GM12892 (cell line): ENCODE results near the gene TMEM45A.

ENCODE experiments used
- POLR2A ChIP-seq: IDR thresholded peaks from 2 replicates; pipeline ENCODE4 v1.6.1; 2011; ENCODE audit warnings: low read depth, low read length, control low read depth
- POLR2AphosphoS5 ChIP-seq: IDR thresholded peaks from 2 replicates; pipeline ENCODE4 v1.6.1; 2011; ENCODE audit warnings: low read depth, low read length, control low read depth

GRCh38 chr3:100468676-100469075, 23.7 kb upstream of the TMEM45A start:
- no peak for TF ChIP-seq POLR2A
- no peak for TF ChIP-seq POLR2AphosphoS5
